Suprapubic skin (tissue), 4 donors: ENCODE data around the gene PRRG3. TPM values are rescaled to one million over a fixed set of nuclear protein-coding genes. Genes with fewer than 3 reads are reported as not detected.

Source experiments
- DNase-seq, 2 donors: peaks; one replicate each; pipeline ENCODE4 v3.0.0-alpha.2; 2019; ENCODE audit warnings: low spot score in 2 of 2
- H3K27ac ChIP-seq: fragments of 200-600 bp; sonication (generic); one replicate; pipeline ENCODE4 v1.5.1; 2019
- H3K27me3 ChIP-seq: fragments of 200-600 bp; sonication (generic); one replicate; pipeline ENCODE4 v1.5.1; 2019
- H3K36me3 ChIP-seq: fragments of 200-600 bp; sonication (generic); one replicate; pipeline ENCODE4 v1.5.1; 2019
- H3K4me1 ChIP-seq: fragments of 200-600 bp; sonication (generic); one replicate; pipeline ENCODE4 v1.5.1; 2019
- H3K4me3 ChIP-seq: fragments of 200-600 bp; sonication (generic); one replicate; pipeline ENCODE4 v1.5.1; 2019; ENCODE audit warnings: mild to moderate bottlenecking
- H3K9me3 ChIP-seq: fragments of 200-600 bp; sonication (generic); one replicate; pipeline ENCODE4 v1.5.1; 2019
- EP300 ChIP-seq: sonication (generic); formaldehyde crosslinking; IDR thresholded peaks from one replicate; pipeline ENCODE4 v1.6.1; 2017; ENCODE audit warnings: antibody characterized with exemption
- POLR2A ChIP-seq, 2 donors: fragments of 450-650 bp; IDR thresholded peaks; one replicate each; pipeline ENCODE4 v1.6.1; 2017; ENCODE audit warnings: antibody characterized with exemption in 2 of 2, mild to moderate bottlenecking in 2 of 2, moderate library complexity in 2 of 2
- POLR2AphosphoS5 ChIP-seq, 3 donors: sonication (generic); formaldehyde crosslinking; IDR thresholded peaks; one replicate each; pipeline ENCODE4 v1.6.1; 2017; ENCODE audit warnings: antibody characterized with exemption in 3 of 3
- WGBS: methylation state at CpG from one replicate; pipeline ENCODE4 v1.1.5; 2018; 5-methylcytosine and 5-hydroxymethylcytosine counted together
- total RNA-seq, 4 donors: library from RNA; depleted of rRNA; stranded (reverse); fragments of >200 nt; gene quantifications; one replicate each; pipeline ENCODE4 v1.1.0, GENCODE V29; 2016
- TF ChIP-seq, protein P1 (sequence below), 2 donors: fragments of 200-600 bp in 1 of 2; fragments of 450-650 bp in 1 of 2; sonication (generic) in 1 of 2; IDR thresholded peaks; one replicate each; pipeline ENCODE4 v1.5.1; 2016 to 2019; ENCODE audit warnings: antibody characterized with exemption in 2 of 2, mild to moderate bottlenecking in 1 of 2, moderate library complexity in 1 of 2

The PRRG3 gene
- total RNA-seq, 4 donors from 2014 or later: 0.36 to 1.1 (median 1.0) TPM

DNA sequence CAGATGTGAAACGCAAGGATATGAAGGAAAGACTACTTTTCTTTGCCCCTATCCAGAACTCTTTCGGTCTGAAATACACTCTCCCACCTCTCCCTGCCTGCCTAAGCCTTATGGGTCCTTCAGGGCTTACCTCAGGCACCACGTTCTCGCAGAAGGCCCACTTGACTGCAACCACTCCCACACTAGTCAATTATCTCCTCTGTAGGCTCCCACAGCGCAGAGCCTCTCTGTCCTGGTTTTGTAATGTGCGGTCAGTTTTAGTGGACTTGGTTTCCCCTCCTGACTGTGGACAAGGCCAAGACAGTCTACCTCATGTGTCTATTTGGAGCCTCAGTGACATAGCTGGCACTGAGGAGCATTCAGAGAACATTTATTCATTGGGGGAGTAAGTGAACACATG, 50.4 kb downstream of the PRRG3 start:
- Histone ChIP-seq H3K9me3 (no peaks in the 10 kb centered on the region), H3K4me3 (no peak overlapping the region), H3K27ac (no peak overlapping the region), H3K4me1 (no peaks in the 10 kb centered on the region), H3K36me3 (no peaks in the 10 kb centered on the region), H3K27me3 (no peaks in the 10 kb centered on the region)
- TF ChIP-seq POLR2A (IDR thresholded peaks at IDR 0.05): no peak
- TF ChIP-seq, protein P1, sequence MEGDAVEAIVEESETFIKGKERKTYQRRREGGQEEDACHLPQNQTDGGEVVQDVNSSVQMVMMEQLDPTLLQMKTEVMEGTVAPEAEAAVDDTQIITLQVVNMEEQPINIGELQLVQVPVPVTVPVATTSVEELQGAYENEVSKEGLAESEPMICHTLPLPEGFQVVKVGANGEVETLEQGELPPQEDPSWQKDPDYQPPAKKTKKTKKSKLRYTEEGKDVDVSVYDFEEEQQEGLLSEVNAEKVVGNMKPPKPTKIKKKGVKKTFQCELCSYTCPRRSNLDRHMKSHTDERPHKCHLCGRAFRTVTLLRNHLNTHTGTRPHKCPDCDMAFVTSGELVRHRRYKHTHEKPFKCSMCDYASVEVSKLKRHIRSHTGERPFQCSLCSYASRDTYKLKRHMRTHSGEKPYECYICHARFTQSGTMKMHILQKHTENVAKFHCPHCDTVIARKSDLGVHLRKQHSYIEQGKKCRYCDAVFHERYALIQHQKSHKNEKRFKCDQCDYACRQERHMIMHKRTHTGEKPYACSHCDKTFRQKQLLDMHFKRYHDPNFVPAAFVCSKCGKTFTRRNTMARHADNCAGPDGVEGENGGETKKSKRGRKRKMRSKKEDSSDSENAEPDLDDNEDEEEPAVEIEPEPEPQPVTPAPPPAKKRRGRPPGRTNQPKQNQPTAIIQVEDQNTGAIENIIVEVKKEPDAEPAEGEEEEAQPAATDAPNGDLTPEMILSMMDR (IDR thresholded peaks at IDR 0.05): no peak
- TF ChIP-seq POLR2AphosphoS5 (IDR thresholded peaks at IDR 0.05): no peak
- no peak for TF ChIP-seq EP300
- DNase-seq: no peak
- WGBS: 78% methylated on average over 6 of the region's 6 CpGs

DNA sequence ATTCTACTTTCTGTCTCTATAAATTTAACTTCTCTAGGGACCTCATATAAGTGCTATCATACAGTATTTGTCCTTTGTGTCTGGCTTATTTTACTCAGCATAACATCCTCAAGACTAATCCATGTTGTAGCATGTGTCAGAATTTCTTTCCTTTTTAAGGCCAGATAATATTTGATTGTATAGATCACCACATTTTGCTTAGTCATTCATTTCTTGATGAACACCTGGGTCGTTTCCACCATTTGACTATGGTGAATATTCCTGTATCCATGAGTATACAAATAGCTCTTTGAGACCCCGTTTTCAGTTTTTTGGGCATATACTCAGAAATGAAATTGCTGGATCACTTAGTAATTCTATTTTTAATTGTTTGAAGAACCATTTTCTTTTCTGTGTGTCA, 51.2 kb downstream of the PRRG3 start:
- no peak for TF ChIP-seq POLR2AphosphoS5 (IDR thresholded peaks at IDR 0.05)
- WGBS: 54% methylated on average over 2 of the region's 2 CpGs
- Histone ChIP-seq H3K4me1 (no peaks in the 10 kb centered on the region), H3K9me3 (no peaks in the 10 kb centered on the region), H3K27me3 (no peaks in the 10 kb centered on the region), H3K36me3 (no peaks in the 10 kb centered on the region), H3K4me3 (no peak overlapping the region), H3K27ac (no peak overlapping the region)
- DNase-seq: no peak

DNA sequence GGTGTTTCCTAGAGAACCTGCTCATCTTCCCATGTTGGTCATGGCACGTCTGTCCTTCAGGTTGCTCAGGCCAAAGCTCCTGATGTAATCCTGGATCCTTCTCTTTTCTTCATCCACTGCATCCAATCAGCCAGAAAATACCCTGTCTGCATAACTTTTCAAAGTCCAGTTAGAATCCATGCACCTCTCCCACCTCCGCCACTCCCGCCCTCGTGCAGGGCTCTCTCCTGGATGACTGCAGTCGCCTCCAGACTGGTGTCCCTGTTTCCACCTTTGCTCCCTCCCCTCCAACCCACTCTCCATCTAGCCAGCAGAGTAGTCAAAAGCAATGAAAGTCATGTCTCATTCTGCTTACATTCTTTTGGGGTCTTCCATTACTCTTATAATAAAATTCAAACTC, 55.3 kb downstream of the PRRG3 start:
- Histone ChIP-seq H3K4me3 (no peak overlapping the region), H3K27ac (no peak overlapping the region), H3K27me3 (no peaks in the 10 kb centered on the region), H3K36me3 (no peaks in the 10 kb centered on the region), H3K9me3 (no peaks in the 10 kb centered on the region), H3K4me1 (peaks cover 6% of the 10 kb centered on the region)
- no peak for DNase-seq
- TF ChIP-seq POLR2AphosphoS5 (IDR thresholded peaks at IDR 0.05) (no peak), POLR2A (IDR thresholded peaks at IDR 0.05) (no peak), EP300 (no peak)
- TF ChIP-seq, protein P1 (IDR thresholded peaks at IDR 0.05): no peak
- WGBS: 89% methylated on average over 5 of the region's 5 CpGs

DNA sequence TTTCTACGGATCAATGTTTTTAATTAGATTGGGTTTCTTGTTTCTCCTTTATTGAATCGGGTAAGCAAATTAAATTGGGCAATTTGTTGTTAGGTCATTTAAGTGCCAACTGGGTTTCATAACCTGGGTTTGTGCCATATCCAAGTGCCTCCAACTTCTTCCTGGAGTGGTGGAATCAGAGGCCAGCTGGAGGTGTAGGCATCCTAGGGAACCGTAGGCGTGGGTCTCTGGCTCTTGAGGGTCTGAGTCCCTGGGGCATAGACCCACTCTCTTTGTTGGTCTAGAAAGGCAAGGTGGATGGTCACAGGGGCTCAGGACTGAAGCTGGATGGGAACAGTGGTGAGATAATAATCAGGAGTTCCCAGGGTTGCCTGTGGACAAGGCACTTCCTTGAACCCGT, 57.6 kb downstream of the PRRG3 start:
- WGBS: 42% methylated on average over 5 of the region's 5 CpGs
- Histone ChIP-seq H3K36me3 (no peaks in the 10 kb centered on the region), H3K4me1 (peaks cover 6% of the 10 kb centered on the region), H3K9me3 (no peaks in the 10 kb centered on the region), H3K27ac (no peak overlapping the region), H3K27me3 (no peaks in the 10 kb centered on the region), H3K4me3 (no peak overlapping the region)
- TF ChIP-seq POLR2A (IDR thresholded peaks at IDR 0.05): no peak
- DNase-seq: no peak

DNA sequence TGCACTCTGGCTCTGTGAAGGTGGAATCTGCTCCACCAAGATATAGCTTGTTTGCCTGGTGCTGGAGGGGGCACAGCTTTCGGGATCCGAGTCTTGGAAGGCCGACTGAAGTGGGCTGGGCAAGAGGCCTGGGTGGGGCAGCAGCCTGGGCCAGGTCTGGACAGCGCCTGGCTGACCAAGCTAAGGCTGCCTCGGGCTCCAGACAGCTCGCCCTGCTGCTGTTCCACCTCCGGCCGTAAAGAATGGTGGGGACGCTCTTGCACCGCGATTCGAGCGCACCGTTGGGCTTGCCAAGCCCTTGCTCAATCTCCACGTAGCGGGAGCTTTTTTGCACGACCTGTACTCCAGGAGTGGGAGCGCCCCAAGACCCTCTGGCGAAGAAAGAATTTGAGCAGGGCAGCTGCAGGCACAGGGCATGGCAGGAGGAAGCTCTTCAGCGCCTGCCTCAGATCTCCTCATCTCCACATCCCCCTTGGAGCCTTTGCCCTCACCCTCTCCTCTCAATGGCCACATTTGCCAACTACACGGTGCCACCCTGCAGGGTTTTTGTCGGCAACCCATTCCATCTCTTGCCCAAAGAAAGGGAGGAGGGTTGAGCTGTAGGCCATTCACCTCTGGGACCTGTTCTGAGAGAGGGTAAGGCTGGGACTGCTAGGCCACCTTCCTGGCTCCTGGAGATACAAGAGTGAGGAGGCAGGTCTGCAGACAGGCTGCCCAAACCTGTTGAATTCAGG, 58.2 kb downstream of the PRRG3 start:
- Histone ChIP-seq H3K27ac (no peak overlapping the region), H3K4me1 (peaks cover 6% of the 10 kb centered on the region), H3K27me3 (no peaks in the 10 kb centered on the region), H3K4me3 (no peak overlapping the region), H3K9me3 (no peaks in the 10 kb centered on the region), H3K36me3 (no peaks in the 10 kb centered on the region)
- 24% methylated on average over 18 of the region's 22 CpGs for WGBS
- peak in 1 of 2 donors; percentile 67 for DNase-seq
- TF ChIP-seq EP300: no peak
- TF ChIP-seq, protein P1 (IDR thresholded peaks at IDR 0.05): peak; percentile 30 to 72

DNA sequence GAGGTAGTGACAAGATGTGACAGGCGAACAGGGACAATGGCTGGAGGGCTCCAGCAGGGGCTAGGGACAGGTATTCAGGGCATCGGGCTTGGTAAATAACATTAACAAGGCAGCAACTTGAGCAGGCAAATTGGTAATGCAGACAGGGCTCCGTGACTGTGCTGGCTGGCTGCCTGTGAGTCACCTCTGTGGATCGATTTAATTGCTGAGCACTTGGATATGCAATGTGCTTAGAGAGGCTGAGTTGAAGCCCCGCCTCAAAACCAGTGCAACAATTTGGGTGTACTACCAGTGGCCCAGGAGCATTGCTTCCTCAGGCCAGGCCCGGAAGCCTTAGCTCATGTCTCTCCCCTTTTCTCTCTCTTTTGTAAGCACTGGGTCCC, 58.8 kb downstream of the PRRG3 start:
- 47% methylated on average over 6 of the region's 6 CpGs for WGBS
- Histone ChIP-seq H3K4me1 (peaks cover 6% of the 10 kb centered on the region), H3K9me3 (no peaks in the 10 kb centered on the region), H3K27ac (no peak overlapping the region), H3K27me3 (no peaks in the 10 kb centered on the region), H3K4me3 (no peak overlapping the region), H3K36me3 (no peaks in the 10 kb centered on the region)
- TF ChIP-seq POLR2A (IDR thresholded peaks at IDR 0.05): no peak
- TF ChIP-seq, protein P1 (IDR thresholded peaks at IDR 0.05): no peak
- no peak for TF ChIP-seq EP300
- no peak for TF ChIP-seq POLR2AphosphoS5 (IDR thresholded peaks at IDR 0.05)
- DNase-seq: no peak
